ENCODE data around the gene INAFM2. TPM values are rescaled to one million over a fixed set of nuclear protein-coding genes. Genes with fewer than 3 reads are reported as not detected.

Gene INAFM2
- total RNA-seq, 2 experiments from 2014 or later = 8.7 to 8.9 TPM

- no peak for DNase-seq
- peak overlapping the region; percentile 63 for H3K4me3 Mint-ChIP-seq
- H3K27ac Mint-ChIP-seq = no peak overlapping the region
- CTCF ChIA-PET = interaction anchor here (1.0 to 6.9 kb wide), 13 partner anchors 10 to 279 kb away, joined by 3 to 100 read pairs (median 6); partner anchors contain the start of gene PLCB2
- peaks cover 6% of the 10 kb centered on the region for H3K36me3 Mint-ChIP-seq (ENCODE audit: low read depth)
- POLR2A ChIA-PET = interaction anchor here (0.6 to 2.0 kb wide), 3 partner anchors 9 to 16 kb away, joined by 3 to 10 read pairs (median 5); partner anchors contain the start of gene PLCB2
- H3K4me1 Mint-ChIP-seq = peaks cover 42% of the 10 kb centered on the region
- peaks cover 11% of the 10 kb centered on the region for H3K27me3 Mint-ChIP-seq
- H3K9me3 Mint-ChIP-seq = no peaks in the 10 kb centered on the region
These were observed 753 bp downstream of the INAFM2 start for GRCh38 chr15:40323953-40324937.

GRCh38 chr15:40325188-40325587 lies 1.7 kb downstream of the INAFM2 start:
- DNase-seq = no peak
- ChIA-PET CTCF (interaction anchor here (1.0 to 6.0 kb wide), 11 partner anchors 9 to 280 kb away, joined by 3 to 84 read pairs (median 5); partner anchors contain the start of gene PLCB2), POLR2A (interaction anchor here (0.6 to 1.3 kb wide), 5 partner anchors 9 to 19 kb away, joined by 3 to 5 read pairs (median 3); partner anchors contain the start of gene PLCB2)
- peak overlapping the region; percentile 63 for H3K4me3 Mint-ChIP-seq
- H3K27ac Mint-ChIP-seq = no peak overlapping the region
- H3K36me3 Mint-ChIP-seq (ENCODE audit: low read depth) = peaks cover 6% of the 10 kb centered on the region
- peaks cover 5% of the 10 kb centered on the region for H3K27me3 Mint-ChIP-seq
- no peaks in the 10 kb centered on the region for H3K9me3 Mint-ChIP-seq
- peaks cover 44% of the 10 kb centered on the region for H3K4me1 Mint-ChIP-seq

GRCh38 chr15:40325700-40326099 lies 2.2 kb downstream of the INAFM2 start:
- Mint-ChIP-seq H3K27ac (no peak overlapping the region), H3K36me3 (ENCODE audit: low read depth) (peaks cover 6% of the 10 kb centered on the region), H3K4me1 (peaks cover 44% of the 10 kb centered on the region), H3K27me3 (peaks cover 4% of the 10 kb centered on the region), H3K9me3 (no peaks in the 10 kb centered on the region), H3K4me3 (no peak overlapping the region)
- POLR2A ChIA-PET = interaction anchor here (1.0 to 1.3 kb wide), 4 partner anchors 9 to 19 kb away, joined by 3 to 5 read pairs (median 3); partner anchors contain the start of gene PLCB2
- CTCF ChIA-PET = interaction anchor here (1.2 to 6.0 kb wide), 9 partner anchors 9 to 96 kb away, joined by 3 to 84 read pairs (median 6); partner anchors contain the start of gene PLCB2
- no peak for DNase-seq

GRCh38 chr15:40327457-40327856 lies 4.0 kb downstream of the INAFM2 start:
- Mint-ChIP-seq H3K36me3 (ENCODE audit: low read depth) (peaks cover 6% of the 10 kb centered on the region), H3K4me1 (peaks cover 32% of the 10 kb centered on the region), H3K27ac (no peak overlapping the region), H3K9me3 (no peaks in the 10 kb centered on the region), H3K4me3 (no peak overlapping the region), H3K27me3 (peaks cover 4% of the 10 kb centered on the region)
- ChIA-PET POLR2A (interaction anchor here (1.4 to 3.0 kb wide), 3 partner anchors 10 to 19 kb away, joined by 3 to 14 read pairs (median 12); partner anchors contain the start of gene PLCB2), CTCF (interaction anchor here (2.0 to 6.0 kb wide), 5 partner anchors 11 to 282 kb away, joined by 5 to 84 read pairs (median 20); partner anchors contain the start of gene PLCB2)
- no peak for DNase-seq

GRCh38 chr15:40328176-40328575 lies 4.7 kb downstream of the INAFM2 start:
- POLR2A ChIA-PET = interaction anchor here (1.4 to 3.0 kb wide), 4 partner anchors 8 to 20 kb away, joined by 3 to 14 read pairs (median 8); partner anchors contain the start of gene PLCB2
- Mint-ChIP-seq H3K4me1 (peaks cover 29% of the 10 kb centered on the region), H3K4me3 (no peak overlapping the region), H3K9me3 (no peaks in the 10 kb centered on the region), H3K36me3 (ENCODE audit: low read depth) (peaks cover 6% of the 10 kb centered on the region), H3K27me3 (peaks cover 4% of the 10 kb centered on the region), H3K27ac (no peak overlapping the region)
- CTCF ChIA-PET = interaction anchor here (1.1 to 6.0 kb wide), 9 partner anchors 9 to 283 kb away, joined by 3 to 84 read pairs (median 10); partner anchors contain the start of genes IVD and PLCB2
- DNase-seq = no peak

- Mint-ChIP-seq H3K4me1 (peaks cover 30% of the 10 kb centered on the region), H3K9me3 (no peaks in the 10 kb centered on the region), H3K27ac (peak overlapping the region; percentile 36), H3K27me3 (peaks cover 4% of the 10 kb centered on the region), H3K4me3 (no peak overlapping the region), H3K36me3 (ENCODE audit: low read depth) (peaks cover 6% of the 10 kb centered on the region)
- DNase-seq = no peak
- CTCF ChIA-PET = interaction anchor here (0.9 to 6.0 kb wide), 10 partner anchors 9 to 111 kb away, joined by 3 to 84 read pairs (median 8); partner anchors contain the start of genes IVD and PLCB2
- POLR2A ChIA-PET = interaction anchor here (0.9 to 3.0 kb wide), 4 partner anchors 9 to 20 kb away, joined by 3 to 14 read pairs (median 8); partner anchors contain the start of gene PLCB2
These were observed 5.3 kb downstream of the INAFM2 start for GRCh38 chr15:40328751-40329150.

GRCh38 chr15:40329804-40330203 lies 6.3 kb downstream of the INAFM2 start:
- Mint-ChIP-seq H3K9me3 (no peaks in the 10 kb centered on the region), H3K27ac (no peak overlapping the region), H3K4me1 (peaks cover 37% of the 10 kb centered on the region), H3K4me3 (no peak overlapping the region), H3K27me3 (peaks cover 4% of the 10 kb centered on the region), H3K36me3 (ENCODE audit: low read depth) (peaks cover 6% of the 10 kb centered on the region)
- ChIA-PET POLR2A (no interaction called here), CTCF (interaction anchor here (1.4 to 6.0 kb wide), 4 partner anchors 8 to 51 kb away, joined by 4 to 84 read pairs (median 38); partner anchors contain the start of gene PLCB2)
- no peak for DNase-seq

GRCh38 chr15:40330368-40330836 lies 6.9 kb downstream of the INAFM2 start:
- Mint-ChIP-seq H3K4me1 (peaks cover 34% of the 10 kb centered on the region), H3K27ac (no peak overlapping the region), H3K4me3 (no peak overlapping the region), H3K9me3 (no peaks in the 10 kb centered on the region), H3K27me3 (peaks cover 2% of the 10 kb centered on the region), H3K36me3 (ENCODE audit: low read depth) (peaks cover 3% of the 10 kb centered on the region)
- DNase-seq = no peak
- CTCF ChIA-PET = interaction anchor here (1.4 to 6.0 kb wide), 4 partner anchors 8 to 51 kb away, joined by 4 to 84 read pairs (median 38); partner anchors contain the start of gene PLCB2
- POLR2A ChIA-PET = no interaction called here

- Mint-ChIP-seq H3K27me3 (peaks cover under 1% of the 10 kb centered on the region), H3K4me3 (no peak overlapping the region), H3K9me3 (no peaks in the 10 kb centered on the region), H3K36me3 (ENCODE audit: low read depth) (peaks cover under 1% of the 10 kb centered on the region), H3K27ac (no peak overlapping the region), H3K4me1 (peaks cover 35% of the 10 kb centered on the region)
- ChIA-PET POLR2A (no interaction called here), CTCF (interaction anchor here (0.5 to 3.4 kb wide), 4 partner anchors 8 to 69 kb away, joined by 4 to 15 read pairs (median 6); partner anchors contain the start of gene INAFM2)
- DNase-seq = no peak
These were observed 7.5 kb downstream of the INAFM2 start for GRCh38 chr15:40331026-40331425.

GRCh38 chr15:40331637-40332036 lies 8.1 kb downstream of the INAFM2 start:
- no peak for DNase-seq
- peaks cover 34% of the 10 kb centered on the region for H3K4me1 Mint-ChIP-seq
- no peaks in the 10 kb centered on the region for H3K36me3 Mint-ChIP-seq (ENCODE audit: low read depth)
- H3K27me3 Mint-ChIP-seq = no peaks in the 10 kb centered on the region
- H3K9me3 Mint-ChIP-seq = no peaks in the 10 kb centered on the region
- ChIA-PET POLR2A (no interaction called here), CTCF (interaction anchor here (1.0 to 3.4 kb wide), 6 partner anchors 9 to 89 kb away, joined by 3 to 15 read pairs (median 6); partner anchors contain the start of gene INAFM2)
- no peak overlapping the region for H3K27ac Mint-ChIP-seq
- no peak overlapping the region for H3K4me3 Mint-ChIP-seq

GRCh38 chr15:40332113-40332781 lies 8.8 kb downstream of the INAFM2 start:
- Mint-ChIP-seq H3K4me3 (no peak overlapping the region), H3K9me3 (no peaks in the 10 kb centered on the region), H3K36me3 (ENCODE audit: low read depth) (no peaks in the 10 kb centered on the region), H3K27me3 (no peaks in the 10 kb centered on the region), H3K4me1 (peaks cover 32% of the 10 kb centered on the region), H3K27ac (no peak overlapping the region)
- DNase-seq = no peak
- POLR2A ChIA-PET = interaction anchor here (2.6 kb wide), 1 partner anchor 9 kb away, joined by 10 read pairs; the partner anchor contains the start of gene INAFM2
- CTCF ChIA-PET = interaction anchor here (1.0 to 3.4 kb wide), 6 partner anchors 10 to 88 kb away, joined by 3 to 15 read pairs (median 6); partner anchors contain the start of gene INAFM2
